Measurements from ENCODE around the gene LRGUK.

DNA sequence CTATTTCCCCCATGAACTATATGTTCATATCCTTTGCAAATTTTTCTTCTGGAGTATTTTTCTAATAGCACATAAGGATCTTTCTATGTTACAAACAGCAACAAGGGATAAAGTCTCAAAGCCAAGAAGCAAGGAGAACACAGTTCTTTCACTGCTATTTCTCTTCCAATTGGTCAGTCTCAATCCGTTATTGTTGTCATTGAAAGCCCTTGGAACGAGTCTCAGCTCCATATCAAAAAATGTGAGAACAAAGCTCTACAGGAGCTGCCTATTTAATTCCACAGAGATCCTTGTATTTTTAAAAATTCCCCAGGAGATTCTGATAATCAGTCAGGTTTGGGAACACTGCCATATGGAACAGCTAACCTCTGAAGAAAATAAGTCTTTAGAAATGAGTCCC, 173.8 kb downstream of the LRGUK start:
- TF ChIP-seq, protein P1, sequence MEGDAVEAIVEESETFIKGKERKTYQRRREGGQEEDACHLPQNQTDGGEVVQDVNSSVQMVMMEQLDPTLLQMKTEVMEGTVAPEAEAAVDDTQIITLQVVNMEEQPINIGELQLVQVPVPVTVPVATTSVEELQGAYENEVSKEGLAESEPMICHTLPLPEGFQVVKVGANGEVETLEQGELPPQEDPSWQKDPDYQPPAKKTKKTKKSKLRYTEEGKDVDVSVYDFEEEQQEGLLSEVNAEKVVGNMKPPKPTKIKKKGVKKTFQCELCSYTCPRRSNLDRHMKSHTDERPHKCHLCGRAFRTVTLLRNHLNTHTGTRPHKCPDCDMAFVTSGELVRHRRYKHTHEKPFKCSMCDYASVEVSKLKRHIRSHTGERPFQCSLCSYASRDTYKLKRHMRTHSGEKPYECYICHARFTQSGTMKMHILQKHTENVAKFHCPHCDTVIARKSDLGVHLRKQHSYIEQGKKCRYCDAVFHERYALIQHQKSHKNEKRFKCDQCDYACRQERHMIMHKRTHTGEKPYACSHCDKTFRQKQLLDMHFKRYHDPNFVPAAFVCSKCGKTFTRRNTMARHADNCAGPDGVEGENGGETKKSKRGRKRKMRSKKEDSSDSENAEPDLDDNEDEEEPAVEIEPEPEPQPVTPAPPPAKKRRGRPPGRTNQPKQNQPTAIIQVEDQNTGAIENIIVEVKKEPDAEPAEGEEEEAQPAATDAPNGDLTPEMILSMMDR (IDR thresholded peaks at IDR 0.05; ENCODE audit: extremely low read depth in 1 of 2, insufficient read depth in 1 of 2, low read depth in 1 of 2, low read length in 2 of 2) = no peak
- TF ChIP-seq POLR2A (IDR thresholded peaks at IDR 0.05; ENCODE audit: low read depth, low read length) (no peak), EZH2 (IDR thresholded peaks at IDR 0.05; ENCODE audit: borderline replicate concordance, low read depth, low read length, severe bottlenecking) (no peak), MYC (IDR thresholded peaks at IDR 0.05; ENCODE audit: low read depth, low read length) (no peak), JUN (IDR thresholded peaks at IDR 0.05; ENCODE audit: borderline replicate concordance, insufficient read depth, insufficient read length, low read depth) (no peak)
- TF ChIP-seq, protein P2, sequence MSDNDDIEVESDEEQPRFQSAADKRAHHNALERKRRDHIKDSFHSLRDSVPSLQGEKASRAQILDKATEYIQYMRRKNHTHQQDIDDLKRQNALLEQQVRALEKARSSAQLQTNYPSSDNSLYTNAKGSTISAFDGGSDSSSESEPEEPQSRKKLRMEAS (IDR thresholded peaks at IDR 0.05; ENCODE audit: insufficient read depth, insufficient read length) = no peak
